Renal pelvis (tissue), 4 donors: ENCODE results near the gene GIMAP1. TPM values are rescaled to one million over a fixed set of nuclear protein-coding genes. Genes with fewer than 3 reads are reported as not detected.

Source experiments
- DNase-seq: peaks from one replicate; pipeline ENCODE4 v3.0.0-alpha.2; 2013
- polyA plus RNA-seq, 3 donors: library from polyadenylated mRNA; unstranded; fragments of 120-200 nt; gene quantifications; one replicate each; pipeline ENCODE4 v1.2.1, GENCODE V29; 2013; ENCODE audit not compliant: insufficient read length in 3 of 3

Gene GIMAP1
- polyA plus RNA-seq, 3 donors, result 2.3 to 2.5 (median 2.4) TPM

DNA sequence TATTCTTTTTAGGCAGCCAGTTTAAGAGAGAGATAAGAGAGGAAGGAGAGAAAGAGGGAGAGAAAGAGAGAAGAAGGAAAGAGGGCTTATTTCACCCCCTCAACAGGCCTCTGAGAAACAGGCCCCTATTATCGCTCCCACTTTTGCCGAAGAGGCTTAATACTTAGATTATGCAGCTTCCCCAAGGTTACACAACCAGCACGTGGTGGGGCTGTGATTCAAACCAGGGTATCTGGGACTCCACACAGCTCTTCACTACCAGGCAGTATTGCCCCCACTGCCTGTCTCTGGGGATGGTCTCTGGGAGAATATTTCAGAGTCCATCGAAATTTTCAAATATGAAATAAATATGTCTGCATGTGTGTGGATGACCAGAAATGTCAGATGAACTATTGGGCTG, 3.0 kb downstream of the GIMAP1 start:
- DNase-seq, result no peak

- no peak for DNase-seq
Measured at GRCh38 chr7:150719960-150720891, 3.8 kb downstream of the GIMAP1 start.

GRCh38 chr7:150721970-150722373, 5.6 kb downstream of the GIMAP1 start:
- no peak for DNase-seq

DNA sequence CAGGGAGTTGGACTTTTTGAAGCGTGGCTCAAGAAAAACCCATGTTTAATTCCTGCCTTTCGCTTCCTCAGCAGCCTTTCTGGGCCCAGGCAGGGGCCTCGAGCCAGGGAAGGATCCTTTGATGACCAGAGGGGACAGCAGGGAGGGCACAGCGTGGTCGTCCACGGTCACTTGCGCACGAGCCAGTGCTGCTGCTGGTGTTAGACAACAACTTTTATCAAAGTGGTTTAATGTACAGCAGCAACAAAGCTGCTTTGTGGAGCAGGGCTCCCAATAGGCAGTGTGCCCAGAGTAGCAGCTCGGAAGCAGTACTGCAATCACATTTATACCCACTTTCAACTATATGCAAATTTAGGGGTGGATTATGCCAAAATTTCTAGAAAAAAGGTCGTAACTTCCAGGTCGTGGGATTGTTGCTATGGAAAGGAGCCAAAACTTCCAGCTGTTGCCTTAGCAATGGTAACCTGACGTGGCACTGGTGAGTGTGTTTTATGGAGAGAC, 6.1 kb downstream of the GIMAP1 start:
- DNase-seq, result no peak

DNA sequence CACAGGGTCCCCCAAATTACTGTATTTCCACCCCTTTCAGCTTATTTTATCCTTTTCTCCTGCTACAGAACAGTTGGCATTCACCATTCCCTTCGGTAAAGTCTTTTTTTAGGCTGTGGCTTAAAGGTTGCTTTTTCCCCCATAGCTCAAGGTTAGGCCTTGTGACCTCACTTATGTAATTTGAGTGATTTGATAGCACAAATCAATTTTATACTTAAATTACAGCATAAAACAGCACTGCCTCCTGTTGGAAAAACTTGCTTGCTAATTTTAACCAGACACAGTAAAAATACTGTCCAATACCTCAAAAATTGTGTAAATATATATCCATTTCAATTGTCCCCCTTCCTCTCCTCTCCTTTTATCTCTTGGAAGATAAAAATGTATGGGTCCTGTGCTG, 7.1 kb downstream of the GIMAP1 start:
- DNase-seq, result no peak

DNA sequence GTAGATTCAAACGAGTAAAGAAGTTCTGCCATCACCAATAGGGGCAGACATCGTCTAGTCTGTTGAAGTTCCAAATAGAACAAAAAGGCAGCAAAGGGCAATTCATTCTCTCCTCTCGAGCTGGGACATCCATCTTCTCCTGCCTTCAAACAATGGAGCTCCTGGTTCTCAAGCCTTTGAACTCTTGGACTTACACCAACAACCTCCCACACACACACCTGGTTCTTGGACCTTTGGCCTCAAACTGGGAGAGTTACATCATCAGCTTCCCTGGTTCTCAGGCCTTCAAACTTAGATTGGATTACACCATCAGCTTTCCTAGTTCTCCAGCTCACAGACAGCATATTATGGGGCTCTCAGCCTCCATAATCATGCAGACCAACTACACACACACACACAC, 11.0 kb downstream of the GIMAP1 start:
- DNase-seq, result no peak

GRCh38 chr7:150728011-150728410, 11.6 kb downstream of the GIMAP1 start:
- DNase-seq, result no peak

GRCh38 chr7:150728609-150729008, 12.2 kb downstream of the GIMAP1 start:
- DNase-seq, result no peak

DNA sequence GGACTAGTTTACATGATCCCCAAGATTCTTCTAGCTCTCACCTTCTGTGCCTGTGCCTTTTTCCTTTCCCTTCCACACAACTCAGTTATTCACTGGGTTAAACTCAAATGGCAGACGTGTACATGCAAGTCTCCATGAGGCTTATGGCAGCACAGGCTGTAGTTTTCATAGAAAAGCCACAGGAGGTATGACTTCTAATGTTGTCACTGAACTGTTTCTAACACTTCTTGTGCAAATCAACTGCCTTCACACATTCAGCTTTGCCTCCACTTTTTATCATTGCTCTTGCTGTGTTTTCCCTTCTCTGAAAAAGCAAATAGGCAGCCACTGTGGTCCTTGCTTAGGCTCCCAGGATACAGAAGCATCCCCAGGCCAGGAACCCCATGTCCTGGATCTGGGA, 15.5 kb downstream of the GIMAP1 start:
- DNase-seq, result no peak

- DNase-seq, result no peak
Measured at GRCh38 chr7:150732786-150733481, 16.5 kb downstream of the GIMAP1 start.

DNA sequence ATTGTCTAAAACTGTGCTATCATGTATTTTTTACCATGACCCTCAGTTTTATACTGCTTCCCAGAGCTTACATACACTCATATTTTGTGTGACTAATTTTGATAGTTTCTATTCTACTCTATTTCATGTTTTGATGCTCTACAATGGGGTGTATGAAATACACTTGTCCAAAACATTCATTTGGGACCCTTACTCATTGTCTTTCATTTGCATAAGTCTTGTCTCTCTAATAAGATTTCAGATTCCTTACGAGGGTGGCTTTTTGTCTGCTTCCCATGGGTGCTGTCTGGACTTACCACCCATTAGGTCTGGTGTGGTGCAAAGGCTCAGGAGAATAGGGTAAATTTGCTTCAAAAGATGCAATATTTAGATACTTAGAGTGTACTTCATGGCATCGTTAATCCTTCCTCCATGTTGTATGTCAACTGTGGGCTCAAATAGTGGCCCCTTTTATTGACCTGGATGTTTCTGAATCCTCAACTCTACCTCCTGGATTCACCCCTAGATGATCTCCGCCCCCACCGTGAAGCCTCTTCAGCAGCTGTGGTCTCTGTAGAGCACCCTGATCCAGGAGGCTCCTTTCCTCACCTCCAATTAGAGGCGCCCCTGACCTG, 17.2 kb downstream of the GIMAP1 start:
- DNase-seq, result no peak

- DNase-seq, result no peak
Measured at GRCh38 chr7:150734254-150734653, 17.8 kb downstream of the GIMAP1 start.

GRCh38 chr7:150735596-150736358, 19.4 kb downstream of the GIMAP1 start:
- DNase-seq, result no peak

- DNase-seq, result no peak
Measured at GRCh38 chr7:150736864-150737263, 20.5 kb downstream of the GIMAP1 start.

DNA sequence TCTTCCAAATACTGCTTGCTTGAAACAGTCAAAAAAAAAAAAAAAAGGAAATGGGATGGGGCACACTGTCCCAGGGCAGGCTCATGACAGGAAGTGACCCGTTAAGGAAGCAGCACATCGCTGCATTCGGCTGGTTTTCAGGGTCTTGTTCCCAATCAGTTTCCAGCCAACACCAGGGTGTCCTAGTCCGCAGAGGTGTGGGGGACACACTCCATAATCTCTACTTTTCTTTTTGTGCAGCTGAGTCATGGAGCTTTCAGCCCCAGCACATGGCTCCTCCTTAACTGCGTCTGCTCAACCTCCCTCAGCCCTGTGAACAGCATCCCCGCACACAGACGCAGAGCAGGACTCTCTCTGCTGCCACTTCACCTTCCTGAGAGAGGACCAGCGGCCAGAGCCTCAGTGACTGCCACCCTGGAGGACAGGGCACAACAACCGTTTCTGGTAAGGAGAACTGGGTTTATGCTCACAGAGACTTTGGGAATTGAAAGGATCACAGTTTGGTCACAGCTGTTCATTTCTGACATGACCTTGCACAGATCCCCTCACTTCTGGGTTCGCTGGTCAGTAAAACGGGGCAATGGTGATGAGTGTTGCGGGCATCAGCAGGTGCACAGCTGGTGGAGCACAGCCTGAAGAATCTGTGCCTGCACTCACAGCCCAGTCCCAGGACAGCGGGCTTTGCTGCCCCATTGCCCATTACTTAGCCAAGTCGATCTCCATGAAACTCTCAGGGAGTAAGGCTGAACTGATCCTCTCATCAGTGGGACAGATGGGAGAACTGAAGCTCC, 21.0 kb downstream of the GIMAP1 start, which contains the start of gene GIMAP5:
Gene GIMAP5, plus strand, starts transcription at position 154 of the 791 bp plus-strand sequence. CDS start 3,467 bp downstream, outside the sequence.
- DNase-seq, result no peak

GRCh38 chr7:150738092-150738491, 21.7 kb downstream of the GIMAP1 start:
- DNase-seq, result no peak

DNA sequence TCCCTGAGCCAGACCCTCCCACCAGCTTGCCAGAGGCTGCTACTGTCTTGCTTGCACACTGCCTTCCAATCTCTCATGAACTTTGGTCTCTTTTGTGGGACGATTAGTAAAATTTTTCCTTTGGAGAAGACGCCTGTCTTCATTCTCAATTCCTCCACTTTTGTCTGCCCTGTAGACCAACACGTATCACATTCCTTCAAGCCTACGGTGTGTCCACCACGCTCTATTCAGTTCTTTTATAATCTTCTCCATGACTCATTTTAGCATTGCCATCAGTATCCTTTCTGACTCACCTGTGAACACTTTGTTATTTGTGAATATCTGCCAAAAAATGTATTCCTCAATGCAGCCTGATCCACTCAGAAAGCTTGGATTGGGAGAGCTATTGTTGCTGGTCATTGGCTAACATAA, 22.2 kb downstream of the GIMAP1 start:
- no peak for DNase-seq

DNA sequence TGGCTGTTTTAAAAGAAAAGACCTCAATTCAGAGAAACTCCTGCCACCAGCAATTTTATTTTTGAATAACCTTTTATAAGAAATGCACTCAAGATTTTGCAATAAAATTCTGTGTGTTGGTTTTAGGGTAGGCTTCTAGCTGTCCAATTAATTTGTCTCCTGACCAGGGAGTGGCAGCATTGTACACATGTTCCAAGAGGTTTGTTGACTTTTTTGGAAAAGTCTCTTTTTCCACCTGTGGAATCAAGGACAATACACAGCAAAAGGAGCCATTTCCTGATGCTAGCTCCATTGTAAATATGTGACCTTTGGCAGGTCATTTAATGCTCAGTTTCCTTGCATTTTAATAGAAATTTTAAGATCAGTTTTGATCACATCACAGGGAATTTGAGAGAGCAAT, 22.6 kb downstream of the GIMAP1 start:
- no peak for DNase-seq

DNA sequence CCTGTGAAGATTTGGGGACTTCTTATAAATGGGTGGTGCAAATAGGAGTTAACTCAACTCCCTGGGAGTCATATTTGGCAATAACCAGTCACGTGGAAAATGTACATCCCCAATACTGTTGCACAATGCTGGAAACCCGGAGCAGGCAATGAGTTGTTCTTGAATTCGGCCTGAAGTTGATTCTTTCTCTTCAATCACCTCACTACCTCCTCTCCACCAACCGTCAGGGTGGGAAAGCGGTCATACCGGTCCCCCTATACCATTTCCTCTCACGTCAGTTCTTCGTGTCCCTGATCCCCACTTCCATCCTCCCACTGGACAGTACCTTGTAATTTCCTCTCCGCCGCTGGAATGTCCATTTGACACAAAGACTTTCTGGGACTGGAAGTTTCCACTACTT, 23.6 kb downstream of the GIMAP1 start:
- DNase-seq, result no peak

DNA sequence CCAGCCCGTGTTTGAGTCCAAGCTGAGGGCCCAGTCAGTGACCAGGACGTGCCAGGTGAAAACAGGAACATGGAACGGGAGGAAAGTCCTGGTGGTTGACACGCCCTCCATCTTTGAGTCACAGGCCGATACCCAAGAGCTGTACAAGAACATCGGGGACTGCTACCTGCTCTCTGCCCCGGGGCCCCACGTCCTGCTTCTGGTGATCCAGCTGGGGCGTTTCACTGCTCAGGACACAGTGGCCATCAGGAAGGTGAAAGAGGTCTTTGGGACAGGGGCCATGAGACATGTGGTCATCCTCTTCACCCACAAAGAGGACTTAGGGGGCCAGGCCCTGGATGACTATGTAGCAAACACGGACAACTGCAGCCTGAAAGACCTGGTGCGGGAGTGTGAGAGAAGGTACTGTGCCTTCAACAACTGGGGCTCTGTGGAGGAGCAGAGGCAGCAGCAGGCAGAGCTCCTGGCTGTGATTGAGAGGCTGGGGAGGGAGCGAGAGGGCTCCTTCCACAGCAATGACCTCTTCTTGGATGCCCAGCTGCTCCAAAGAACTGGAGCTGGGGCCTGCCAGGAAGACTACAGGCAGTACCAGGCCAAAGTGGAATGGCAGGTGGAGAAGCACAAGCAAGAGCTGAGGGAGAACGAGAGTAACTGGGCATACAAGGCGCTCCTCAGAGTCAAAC, 26.0 kb downstream of the GIMAP1 start:
- no peak for DNase-seq
